Loucy (cell line): ENCODE results near the gene UTP14A.

Source experiments
- EZH2phosphoT487 ChIP-seq: fragments of 200-600 bp; IDR thresholded peaks from 2 replicates; pipeline ENCODE4 v1.6.1; 2018; ENCODE audit warnings: antibody characterized with exemption, mild to moderate bottlenecking, moderate library complexity, borderline replicate concordance
- TF ChIP-seq, protein P1 (sequence below): fragments of 200-600 bp; sonication (generic); conservative IDR thresholded peaks from 2 replicates; pipeline ENCODE4 v1.5.1; 2014; ENCODE audit warnings: mild to moderate bottlenecking, antibody characterized with exemption, low read length

DNA sequence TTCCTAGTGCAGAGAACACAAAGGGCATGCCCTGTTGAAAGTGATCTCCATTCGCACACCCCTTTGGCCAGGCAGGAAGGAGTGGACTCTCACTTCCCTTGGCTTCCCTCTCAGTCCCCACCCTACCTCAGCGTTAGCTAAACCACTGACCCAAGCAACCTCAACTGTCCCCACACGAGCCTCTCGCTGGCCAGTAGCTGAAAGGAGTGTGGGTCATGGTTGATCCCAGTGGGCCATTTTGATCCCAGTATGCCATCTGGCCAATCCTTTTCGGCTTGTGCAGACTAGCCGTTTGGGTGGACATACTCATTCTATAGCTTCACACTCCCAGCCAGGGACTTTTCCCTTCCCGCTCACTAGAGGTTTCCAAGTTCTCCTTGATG, 52.1 kb downstream of the UTP14A start:
- TF ChIP-seq, protein P1, sequence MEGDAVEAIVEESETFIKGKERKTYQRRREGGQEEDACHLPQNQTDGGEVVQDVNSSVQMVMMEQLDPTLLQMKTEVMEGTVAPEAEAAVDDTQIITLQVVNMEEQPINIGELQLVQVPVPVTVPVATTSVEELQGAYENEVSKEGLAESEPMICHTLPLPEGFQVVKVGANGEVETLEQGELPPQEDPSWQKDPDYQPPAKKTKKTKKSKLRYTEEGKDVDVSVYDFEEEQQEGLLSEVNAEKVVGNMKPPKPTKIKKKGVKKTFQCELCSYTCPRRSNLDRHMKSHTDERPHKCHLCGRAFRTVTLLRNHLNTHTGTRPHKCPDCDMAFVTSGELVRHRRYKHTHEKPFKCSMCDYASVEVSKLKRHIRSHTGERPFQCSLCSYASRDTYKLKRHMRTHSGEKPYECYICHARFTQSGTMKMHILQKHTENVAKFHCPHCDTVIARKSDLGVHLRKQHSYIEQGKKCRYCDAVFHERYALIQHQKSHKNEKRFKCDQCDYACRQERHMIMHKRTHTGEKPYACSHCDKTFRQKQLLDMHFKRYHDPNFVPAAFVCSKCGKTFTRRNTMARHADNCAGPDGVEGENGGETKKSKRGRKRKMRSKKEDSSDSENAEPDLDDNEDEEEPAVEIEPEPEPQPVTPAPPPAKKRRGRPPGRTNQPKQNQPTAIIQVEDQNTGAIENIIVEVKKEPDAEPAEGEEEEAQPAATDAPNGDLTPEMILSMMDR: no peak
- no peak for TF ChIP-seq EZH2phosphoT487
